HG03432 (cell line): ENCODE results near the gene MDM4.

Experiments used
- ATAC-seq: cut with Tn5 transposase; IDR thresholded peaks from one replicate; pipeline ENCODE4 v1.9.1; 2021; ENCODE audit warnings: mild to moderate bottlenecking, moderate library complexity; ENCODE audit not compliant: unreplicated experiment

MDM4 gene

GRCh38 chr1:204575221-204576190 lies 59.3 kb downstream of the MDM4 start:
- ATAC-seq, result no peak

DNA sequence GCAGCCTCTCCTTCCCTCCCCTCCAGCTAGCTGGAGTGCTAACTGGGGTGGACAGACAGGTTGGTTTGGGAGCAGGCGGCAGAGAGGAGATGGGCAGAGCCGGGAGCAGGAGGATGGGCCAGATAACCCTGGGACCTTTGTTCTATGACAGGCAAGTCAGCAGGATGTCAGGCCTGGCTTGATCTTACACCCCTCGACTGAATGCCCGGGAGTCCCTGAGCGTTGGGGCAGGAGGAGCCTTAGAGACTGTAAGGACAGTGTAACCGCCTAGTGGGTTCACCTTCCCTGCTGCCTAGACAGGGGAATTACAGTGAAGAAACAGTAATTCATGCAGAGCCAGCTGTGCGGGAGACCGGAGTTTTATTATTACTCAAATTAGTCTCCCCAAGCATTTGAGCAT lies 60.2 kb downstream of the MDM4 start:
- ATAC-seq, result no peak

GRCh38 chr1:204577794-204578478 lies 61.7 kb downstream of the MDM4 start:
- ATAC-seq, result no peak

DNA sequence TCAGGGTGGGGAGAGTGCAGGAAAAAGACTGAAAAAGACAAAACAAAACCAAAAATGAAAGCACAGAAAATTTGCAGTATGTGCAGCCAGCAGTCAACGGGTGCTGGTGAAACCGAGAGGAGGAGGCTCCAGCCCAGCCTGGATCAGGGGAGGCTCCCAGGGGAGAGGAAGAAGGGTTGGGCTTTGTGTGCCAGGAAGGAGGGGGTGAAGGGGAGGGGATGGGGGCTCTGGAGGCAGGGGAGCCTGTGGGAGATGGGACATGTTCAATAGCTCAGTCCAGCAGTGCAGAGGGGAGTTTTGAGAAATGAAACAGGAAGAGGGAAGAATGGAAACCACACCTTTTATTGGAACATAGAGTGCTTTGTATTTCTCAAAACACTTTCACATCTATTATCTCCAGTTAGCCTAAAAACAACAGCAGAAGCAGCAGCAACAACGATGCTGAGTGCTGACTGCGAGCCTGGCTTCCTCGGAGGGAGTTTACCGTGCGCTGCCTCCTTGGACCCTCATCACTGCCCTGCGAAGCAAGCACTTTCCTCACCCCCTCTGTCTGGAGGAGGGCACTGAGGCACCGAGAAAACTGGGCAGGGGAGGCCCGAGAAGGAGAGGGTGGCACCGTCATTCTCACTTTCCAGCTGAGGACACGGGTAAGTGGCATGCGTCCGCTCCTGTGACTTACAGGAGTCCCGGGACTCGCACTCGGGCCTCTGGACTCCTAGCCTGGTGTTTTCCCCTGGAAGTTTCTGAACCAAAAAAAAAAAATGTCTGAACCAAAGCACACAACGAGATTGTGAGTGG lies 62.9 kb downstream of the MDM4 start:
- ATAC-seq, result peak; percentile 80

DNA sequence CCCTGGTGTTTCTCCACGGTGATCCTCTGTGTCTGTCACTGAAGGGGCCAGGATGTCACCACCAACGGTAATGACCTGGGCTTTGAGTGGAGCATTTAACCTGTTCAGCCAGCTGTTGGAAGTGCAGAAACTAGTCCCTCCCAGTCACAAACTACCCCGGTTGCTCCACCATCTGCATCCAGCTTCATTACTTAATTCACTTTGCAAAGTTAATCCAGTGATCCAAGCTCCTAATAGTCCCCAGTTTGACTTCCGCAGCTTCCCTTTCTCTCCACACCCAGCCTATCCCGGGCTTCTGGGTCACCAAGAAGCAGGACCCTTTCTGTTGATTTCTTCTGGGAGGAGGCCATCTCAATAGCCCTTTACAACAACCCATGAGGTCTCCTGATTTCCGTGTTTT lies 63.5 kb downstream of the MDM4 start:
- ATAC-seq, result no peak

GRCh38 chr1:204580862-204581261 lies 64.7 kb downstream of the MDM4 start:
- no peak for ATAC-seq

- no peak for ATAC-seq
These were observed 65.6 kb downstream of the MDM4 start for GRCh38 chr1:204581759-204582158.

GRCh38 chr1:204583909-204584632 lies 67.9 kb downstream of the MDM4 start:
- ATAC-seq, result no peak

GRCh38 chr1:204584699-204585372 lies 68.6 kb downstream of the MDM4 start:
- ATAC-seq, result no peak

- ATAC-seq, result no peak
These were observed 71.4 kb downstream of the MDM4 start for GRCh38 chr1:204587621-204588020.

- ATAC-seq, result no peak
These were observed 72.6 kb downstream of the MDM4 start for GRCh38 chr1:204588826-204589225.

- no peak for ATAC-seq
These were observed 73.3 kb downstream of the MDM4 start for GRCh38 chr1:204589409-204590038.

DNA sequence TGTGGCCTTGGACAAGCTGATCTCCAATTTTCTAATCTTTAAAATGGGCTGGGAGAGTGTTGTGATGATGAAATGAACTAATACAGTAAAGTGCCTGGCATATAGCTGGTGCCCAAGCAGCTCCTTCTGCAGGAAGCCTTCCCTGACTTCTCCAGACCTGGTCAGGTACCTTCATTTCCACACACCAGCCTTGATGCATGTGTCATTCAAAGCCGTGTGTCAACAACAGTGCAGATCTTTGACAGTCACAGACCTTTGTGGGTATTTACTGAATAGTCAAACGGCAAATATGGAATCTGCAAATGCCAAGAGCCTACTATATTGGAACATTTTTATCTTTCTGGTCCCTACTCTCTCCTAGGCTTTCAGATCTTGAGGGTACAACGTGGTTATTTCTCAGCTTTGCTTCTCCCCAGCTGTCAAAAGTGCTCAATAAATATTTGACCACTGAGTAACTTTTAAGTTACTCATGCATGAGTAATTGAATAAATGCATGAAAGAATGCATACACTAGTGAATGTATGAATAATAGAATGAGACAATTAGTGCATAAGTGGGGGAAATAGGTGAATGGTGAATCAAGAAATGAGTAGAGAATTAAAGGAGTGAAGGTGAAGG lies 75.4 kb downstream of the MDM4 start:
- no peak for ATAC-seq

GRCh38 chr1:204592246-204592948 lies 76.2 kb downstream of the MDM4 start:
- ATAC-seq, result no peak

GRCh38 chr1:204598319-204598969 lies 82.2 kb downstream of the MDM4 start:
- no peak for ATAC-seq

- ATAC-seq, result no peak
These were observed 82.9 kb downstream of the MDM4 start for GRCh38 chr1:204599098-204599497.

DNA sequence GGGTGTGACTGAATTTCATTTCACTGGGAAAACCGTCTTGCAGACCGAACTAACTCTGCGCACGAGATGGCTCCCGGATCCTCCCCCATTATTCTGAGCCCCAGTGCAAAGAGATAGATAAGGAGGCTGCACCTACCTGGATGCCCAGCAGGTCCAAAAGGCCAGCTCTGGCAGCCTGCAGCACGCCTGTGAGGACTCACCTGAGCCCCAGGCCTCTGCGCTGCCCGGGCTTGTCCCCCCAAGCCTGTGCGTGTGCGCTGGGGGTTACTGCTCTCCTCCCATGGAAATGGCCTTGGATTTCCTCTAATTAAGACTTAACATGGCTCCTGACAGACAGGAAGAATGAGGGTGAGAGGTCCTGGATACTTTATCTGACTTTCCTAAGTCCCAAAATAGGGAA lies 83.4 kb downstream of the MDM4 start:
- no peak for ATAC-seq

DNA sequence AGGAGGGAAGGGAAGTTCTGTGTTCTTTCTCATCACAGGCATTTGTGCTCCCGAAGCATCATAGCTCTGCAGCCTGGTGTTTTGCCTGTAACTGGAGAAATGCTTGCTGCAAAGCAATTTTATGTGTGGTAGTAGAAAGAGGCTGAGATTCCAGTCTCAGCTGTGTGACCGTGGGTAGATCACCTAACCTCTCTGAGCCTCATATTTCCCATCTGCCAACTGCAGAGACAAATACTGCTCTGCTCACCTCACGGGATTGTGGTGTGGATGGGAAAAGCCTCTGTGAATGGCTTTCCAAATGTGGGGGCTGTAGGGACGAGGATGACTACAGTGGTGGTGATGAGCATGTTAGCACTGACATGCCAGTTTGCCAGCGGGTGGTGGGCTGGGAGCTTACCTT lies 84.0 kb downstream of the MDM4 start:
- ATAC-seq, result no peak
